SHP77 (cell line): ENCODE results near the gene LYSET.
"Not testable (repeated sequence)": the region's sequence is repeated elsewhere in the genome, so short reads cannot be mapped to it uniquely, and the experiment has no call there.

ENCODE experiments used
- DNase-seq, 2 experiments: peaks; one replicate each; lab custom pipeline; 2025; lab: John Stamatoyannopoulos, UW

Gene LYSET

DNA sequence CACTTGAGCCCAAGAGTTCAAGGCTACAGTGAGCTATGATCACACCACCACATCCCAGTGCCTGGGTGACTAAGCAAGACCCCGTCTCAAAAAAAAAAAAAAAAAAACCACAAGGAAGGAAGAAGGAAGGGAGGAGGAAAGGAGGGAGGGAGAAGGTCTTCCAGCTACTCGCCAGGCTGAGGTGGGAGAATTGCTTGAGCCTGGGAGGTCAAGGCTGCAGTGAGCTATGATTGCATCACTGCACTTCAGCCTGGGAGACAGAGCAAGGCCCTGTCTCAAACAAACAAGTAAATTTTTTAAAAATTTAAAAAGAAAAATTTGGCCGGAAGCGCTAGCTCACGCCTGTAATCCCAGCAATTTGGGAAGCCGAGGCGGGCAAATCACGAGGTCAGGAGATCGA, 16.5 kb upstream of the LYSET start:
- not testable (repeated sequence) for DNase-seq

DNA sequence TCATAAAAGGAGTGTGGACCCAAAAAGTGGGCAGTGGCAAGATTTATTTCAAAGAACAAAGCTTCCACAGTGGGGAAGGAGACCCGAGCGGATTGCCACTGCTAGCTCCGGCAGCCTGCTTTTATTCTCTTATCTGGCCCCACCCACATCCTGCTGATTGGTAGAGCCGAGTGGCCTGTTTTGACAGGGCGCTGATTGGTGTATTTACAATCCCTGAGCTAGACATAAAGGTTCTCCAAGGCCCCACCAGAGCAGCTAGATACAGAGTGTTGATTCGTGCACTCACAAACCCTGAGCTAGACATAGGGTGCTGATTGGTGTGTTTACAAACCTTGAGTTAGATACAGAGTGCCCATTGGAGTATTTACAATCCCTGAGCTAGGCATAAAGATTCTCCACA, 15.5 kb upstream of the LYSET start:
- not testable (repeated sequence) for DNase-seq

DNA sequence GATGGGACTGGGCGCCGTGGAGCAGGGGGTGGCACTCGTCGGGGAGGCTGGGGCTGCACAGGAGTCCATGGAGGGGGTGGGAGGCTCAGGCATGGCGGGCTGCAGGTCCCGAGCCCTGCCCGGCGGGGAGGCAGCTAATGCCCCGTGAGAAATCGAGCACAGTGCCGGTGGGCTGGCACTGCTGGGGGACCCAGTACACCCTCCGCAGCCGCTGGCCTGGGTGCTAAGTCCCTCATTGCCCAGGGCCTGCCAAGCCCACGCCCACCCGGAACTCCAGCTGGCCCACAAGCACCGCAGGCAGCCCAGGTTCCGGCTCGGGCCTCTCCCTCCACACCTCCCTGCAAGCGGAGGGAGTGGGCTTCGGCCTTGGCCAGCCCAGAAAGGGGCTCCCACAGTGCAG, 15.0 kb upstream of the LYSET start:
- not testable (repeated sequence) for DNase-seq

DNA sequence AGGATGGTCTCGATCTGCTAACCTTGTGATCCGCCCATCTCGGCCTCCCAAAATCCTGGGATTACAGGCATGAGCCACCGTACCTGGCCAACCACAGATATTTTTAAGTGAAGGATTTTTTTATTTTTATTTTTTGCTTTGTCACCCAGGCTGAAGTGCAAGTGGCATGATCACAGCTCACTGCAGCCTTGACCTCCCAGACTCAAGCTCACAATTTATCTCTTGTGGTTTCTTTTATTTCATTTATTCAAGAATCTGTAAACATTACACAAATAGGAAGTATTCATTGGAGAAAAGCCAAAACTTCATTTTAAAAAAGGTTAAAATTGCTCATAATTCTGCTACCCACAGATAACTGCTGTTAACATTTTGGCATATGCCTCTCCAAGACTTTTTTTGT, 13.7 kb upstream of the LYSET start:
- no peak for DNase-seq

DNA sequence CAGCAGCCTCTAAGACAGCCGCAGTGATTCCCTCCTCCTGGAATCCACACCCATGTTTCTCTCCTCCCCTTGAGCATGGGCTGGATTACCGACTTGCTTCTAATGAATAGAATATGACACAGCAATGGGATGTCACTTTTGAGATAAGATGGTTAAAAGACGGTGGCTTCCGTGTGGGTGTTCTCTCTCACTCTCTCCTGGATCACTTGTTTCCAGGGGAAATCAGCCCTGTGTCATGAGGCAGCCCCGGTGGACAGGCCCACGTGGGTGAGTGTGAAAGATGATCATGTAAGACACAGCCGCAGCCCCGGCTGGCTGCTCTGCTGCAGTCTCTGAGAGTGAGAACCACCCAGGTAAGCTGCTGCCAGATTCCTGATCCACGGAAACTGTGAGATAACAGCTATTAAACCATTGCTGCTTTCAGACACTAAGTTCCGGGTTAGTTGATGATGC, 11.1 kb upstream of the LYSET start:
- DNase-seq, result peak in 1 of 2 experiments; percentile 10

DNA sequence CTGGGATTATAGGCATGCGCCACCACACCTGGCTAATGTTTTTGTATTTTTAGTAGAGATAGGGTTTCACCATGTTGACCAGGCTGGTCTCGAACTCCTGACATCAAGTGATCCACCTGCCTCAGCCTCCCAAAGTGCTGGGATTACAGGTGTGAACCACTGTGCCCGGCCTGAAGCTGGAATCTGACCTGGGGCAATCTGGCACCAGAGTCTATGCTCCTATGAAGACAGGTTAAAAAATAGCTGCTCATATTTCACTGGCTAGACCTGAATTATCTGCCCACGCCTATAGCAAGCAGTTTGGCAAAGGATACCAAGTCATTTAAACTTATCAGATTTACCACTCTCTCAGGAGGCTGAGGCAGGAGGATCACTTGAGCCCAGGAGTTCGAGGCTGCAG, 10.4 kb upstream of the LYSET start:
- DNase-seq, result not testable (repeated sequence)

DNA sequence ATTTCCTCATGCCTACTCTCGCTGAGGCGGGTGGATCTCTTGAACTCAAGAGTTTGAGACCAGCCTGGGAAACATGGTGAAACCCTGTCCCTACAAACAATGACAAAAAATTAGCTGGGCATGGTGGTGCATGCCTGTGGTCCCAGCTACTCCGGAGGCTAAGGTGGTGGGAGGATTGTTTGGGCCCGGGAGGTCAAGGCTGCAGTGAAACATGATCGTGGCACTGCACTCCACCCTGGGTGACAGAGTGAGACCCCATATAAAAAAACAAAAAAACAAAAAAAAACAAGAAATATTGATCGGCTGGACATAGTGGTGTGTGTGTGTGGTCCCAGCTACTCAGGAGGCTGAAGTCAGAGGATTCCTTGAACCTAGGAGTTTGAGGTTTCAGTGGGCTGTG, 9.6 kb upstream of the LYSET start:
- no peak for DNase-seq

DNA sequence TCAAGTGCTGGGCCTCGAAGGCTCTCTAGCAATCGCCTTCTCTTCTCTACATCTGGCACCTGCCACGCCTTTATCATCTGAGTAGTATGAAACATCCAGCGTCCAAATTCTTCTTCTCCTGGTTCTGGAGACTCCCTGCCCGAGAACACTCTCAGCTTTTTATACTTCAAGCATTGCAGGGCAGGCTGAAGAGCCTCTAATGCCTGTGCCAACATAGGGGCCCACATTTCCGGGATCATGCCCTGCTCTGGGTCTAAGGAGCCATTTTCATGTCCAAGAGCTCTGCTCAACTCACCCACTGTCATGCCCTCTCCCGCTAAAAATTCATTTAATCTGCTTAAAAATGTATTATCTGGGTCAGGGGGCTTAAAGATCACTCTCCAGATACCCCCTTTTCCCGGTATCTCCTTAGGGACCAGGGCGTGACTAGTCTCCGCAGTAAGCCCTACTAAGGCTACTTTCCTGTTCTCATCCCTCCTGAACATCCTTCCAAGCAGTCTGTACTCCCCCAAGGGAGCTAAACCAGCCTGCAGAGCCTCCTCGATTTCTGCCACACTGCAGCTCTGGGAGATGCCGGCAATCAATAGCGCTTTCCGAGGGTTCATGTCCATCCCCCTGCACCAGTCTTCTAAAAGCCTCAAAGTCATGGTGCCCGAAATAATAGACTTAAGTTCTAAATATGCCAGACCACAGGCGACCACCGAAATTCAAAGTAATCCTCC, 1.4 kb upstream of the LYSET start:
- DNase-seq, result no peak

DNA sequence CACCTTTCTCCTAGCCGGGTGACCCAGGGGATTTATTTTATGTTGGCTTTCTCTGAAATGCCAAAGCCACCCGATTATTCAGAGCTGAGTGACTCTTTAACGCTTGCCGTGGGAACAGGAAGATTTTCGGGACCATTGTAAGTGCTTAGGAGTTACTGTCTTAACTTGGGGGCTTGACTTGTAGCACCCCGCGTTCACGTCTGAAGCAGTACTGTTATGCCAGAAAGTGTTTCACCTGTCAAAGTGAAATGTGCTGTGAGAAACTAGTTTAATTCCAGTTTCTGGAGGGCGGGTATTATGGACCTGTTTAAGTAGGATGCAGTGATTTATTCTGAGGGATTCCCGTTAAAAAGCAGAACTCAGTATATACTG, 218 bp downstream of the LYSET start:
- DNase-seq, result no peak

DNA sequence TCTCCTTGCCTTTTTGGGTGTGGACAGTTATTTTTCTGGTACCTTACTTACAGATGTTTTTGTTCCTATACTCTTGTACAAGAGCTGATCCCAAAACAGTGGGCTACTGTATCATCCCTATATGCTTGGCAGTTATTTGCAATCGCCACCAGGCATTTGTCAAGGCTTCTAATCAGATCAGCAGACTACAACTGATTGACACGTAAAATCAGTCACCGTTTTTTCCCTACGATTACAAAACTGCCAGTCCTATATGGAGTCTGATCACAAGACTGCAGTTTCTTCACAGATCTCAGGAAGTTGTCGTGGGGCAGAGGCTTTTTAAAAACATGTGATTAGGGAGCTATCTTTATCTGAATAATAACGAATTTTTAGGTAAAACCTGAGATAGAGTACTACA, 1.3 kb downstream of the LYSET start:
- DNase-seq, result no peak

DNA sequence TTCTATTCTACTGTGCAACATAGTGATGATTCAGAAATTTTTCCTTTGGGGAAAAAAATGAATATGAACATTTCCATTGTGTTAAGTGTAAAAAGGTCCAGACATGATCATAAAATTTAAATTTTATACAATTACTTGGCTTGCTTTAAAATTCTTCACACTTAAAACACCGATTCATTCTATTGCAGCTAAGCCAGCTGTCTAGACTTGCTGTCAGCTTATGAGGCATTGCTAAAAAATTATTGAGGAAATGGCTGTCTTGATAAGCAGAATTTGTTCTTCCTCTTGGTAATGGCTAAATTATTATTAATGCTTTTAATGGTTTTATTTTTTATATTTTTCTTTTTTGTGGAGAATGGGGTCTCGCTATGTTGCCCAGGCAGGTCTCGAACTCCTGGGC, 1.8 kb downstream of the LYSET start:
- DNase-seq, result no peak

DNA sequence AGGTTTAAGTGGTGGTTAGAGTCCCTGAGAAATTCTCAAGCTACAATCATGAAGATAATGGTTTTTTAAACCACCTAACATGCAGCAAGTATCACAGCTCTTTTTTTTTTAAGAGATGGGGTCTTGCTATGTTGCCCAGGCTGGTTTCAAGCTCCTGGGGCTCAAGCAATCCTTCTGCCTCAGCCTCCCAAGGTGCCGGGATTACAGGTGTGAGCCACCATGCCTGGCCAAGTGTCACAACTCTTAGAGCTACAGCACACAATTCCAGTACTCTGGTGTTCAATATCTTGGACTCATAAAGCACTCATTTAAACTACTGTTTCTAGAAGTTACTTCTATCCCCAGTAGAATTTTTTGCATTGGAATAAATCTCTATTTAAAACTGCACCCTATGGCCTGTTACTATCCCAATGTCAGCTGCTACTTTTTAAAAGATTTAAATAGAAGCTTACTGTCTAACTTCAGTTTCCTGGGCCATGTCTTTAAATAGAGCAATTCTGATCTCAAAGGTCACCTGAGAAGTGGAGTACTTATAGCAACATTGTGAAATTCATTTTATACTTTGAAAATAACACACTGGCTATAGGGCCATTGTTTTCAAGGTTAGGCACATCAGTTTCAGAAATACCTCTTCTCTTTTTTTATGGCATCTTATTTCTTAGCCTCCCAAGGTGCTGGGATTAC, 10.3 kb downstream of the LYSET start:
- DNase-seq, result no peak

DNA sequence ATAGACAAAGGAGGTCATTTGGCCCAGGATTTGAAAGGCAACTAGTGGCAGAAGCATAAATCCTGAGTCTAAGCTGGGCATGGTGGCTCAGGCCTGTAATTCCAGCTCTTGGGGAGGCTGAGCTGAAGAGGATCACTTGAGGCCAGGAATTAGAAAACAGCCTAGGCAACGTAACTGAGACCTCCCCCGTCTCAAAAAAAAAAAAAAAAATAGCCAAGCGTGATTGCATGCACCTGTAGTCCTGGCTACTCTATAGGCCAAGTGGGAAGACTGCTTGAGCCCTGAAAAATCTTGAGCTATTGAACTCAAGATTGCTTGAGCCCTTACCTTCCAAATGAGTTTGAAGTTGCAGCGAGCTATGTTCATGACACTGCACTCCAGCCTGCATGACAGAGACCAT, 13.9 kb downstream of the LYSET start:
- DNase-seq, result no peak

DNA sequence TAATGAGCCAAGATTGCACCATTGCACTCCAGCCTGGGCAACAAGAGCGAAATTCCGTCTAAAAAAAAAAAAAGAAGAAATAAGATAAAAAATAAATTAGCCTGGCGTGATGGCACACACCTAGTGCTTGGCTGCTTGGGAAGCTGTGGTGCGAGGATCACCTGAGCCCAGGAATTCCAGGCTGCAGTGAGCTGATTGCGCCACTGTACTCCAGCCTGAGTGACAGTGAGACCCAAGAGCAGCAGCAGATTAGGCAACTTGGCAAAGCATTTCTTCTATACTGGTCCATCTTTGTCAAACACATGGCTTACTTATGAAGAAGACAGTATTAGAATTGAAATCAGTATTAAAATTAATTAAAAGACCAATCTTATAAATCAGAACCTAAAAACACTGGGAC, 15.4 kb downstream of the LYSET start:
- no peak for DNase-seq

DNA sequence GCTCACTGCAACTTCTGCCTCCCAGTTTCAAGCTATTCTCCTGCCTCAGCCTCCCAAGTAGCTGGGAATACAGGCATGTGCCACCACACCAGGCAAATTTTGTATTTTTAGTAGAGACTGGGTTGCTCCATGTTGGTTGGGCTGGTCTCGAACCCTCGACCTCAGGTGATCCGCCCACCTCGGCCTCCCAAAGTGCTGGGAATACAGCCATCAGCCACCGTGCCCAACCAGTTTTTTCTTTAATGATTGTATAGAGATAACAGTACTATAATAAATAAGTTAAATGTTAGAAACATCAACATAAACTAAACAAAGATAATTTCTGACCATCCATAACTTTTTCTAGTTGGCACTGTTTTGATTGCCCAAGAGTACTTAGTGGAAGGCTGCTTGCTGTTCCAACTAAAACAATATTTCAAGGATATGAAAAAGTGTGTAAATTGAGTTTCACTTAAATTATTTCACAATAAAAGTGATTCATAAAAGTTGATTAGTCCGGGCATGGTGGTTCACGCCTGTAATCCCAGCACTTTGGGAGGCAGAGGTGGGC, 16.1 kb downstream of the LYSET start:
- DNase-seq, result no peak

DNA sequence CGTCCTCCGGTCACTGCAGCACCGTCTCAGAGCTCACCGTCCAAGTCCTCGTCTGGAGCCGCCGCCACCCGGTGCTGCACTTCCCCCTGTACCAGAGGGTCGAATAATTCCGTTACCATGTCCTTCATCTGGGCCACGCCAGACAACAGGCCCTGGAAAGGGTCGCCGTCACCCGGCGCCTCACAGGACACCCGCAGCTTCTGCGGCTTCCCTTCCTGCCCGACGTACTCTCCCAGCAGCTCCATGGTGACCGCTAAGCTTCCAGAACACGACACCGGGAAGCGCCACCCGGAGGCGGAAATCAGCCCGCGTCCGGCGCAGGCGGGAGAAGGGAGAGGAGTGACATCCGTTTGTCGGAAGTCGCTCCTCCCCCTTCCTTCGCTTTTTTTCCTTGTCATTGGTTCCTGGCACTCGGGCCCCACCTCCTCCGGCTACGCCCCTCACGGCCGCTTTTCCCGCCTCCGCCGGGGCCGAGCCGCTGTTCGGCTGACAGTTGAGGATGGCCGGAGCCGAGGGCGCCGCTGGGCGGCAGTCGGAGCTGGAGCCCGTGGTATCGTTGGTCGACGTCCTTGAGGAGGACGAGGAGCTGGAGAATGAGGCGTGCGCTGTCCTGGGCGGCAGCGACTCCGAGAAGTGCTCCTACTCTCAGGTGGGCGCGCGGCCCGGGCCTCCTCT, 21.8 kb downstream of the LYSET start, which contains the start of the genes GON7 and UBR7:
Gene GON7, minus strand, starts transcription at position 273 of the 675 bp plus-strand sequence. Its CDS starts 28 bp downstream, at position 245.
Gene UBR7, plus strand, starts transcription at position 464 of the 675 bp plus-strand sequence. Its CDS starts 36 bp downstream, at position 500.
- peak; percentile 95 to 97 for DNase-seq

DNA sequence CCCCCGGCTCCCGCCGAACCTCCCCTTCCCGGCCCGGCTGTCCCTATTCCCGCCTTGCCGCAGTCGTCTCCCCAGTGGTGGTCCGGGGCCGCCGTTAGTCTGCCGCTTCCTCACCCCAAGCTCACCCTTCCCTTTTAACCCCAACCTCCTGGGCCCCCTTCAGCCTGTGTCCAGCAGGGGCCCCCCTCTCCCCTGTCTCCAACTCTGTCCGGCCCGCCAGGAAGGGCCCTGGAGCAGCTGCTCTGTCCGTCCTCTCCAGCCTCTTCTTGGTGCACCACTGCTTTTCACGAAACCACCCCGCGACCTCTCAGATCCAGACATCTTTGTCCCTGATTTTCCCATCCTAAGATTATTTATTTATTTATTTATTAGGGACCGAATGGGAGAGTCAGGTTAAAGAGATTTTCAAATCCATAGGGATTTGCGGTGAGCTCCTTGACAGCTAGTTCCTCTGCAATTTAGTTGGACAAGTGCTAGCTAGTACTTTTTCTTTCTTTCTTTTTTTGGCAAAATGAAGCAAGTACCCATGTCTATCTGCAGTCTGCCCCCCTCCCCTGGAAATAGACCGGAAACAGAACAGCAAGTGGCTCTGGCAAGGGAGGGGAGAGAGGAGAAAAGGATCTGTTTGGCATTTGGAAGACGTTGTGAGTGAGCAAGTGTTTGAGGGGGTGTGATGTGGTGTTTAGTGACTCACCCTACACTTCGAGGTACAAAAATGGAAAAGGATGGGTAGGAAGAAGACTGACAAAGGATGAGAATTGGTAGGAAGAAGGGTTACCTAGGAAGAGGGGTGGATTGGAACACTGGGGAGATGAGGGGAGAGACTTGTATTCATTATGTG, 22.6 kb downstream of the LYSET start:
- DNase-seq, result peak; percentile 36 to 47

DNA sequence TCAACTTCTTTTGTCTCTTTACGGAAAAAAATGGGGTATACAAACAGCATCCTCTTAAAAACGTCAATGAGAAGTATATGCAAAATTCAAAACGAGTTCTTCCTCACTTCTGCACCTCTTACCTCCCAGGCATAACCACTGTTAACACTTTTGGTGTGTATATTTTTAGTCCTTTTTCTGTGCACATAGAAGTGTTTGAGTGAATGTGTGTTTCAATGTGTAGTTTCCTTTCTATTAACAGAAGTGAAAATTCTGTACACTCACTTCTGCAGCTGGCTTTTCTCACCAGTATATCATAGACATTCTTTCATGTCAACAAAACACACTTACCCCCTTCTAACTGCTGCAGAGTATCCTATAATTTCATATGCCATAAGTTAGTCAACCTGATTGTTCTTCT, 27.3 kb downstream of the LYSET start:
- DNase-seq, result no peak

DNA sequence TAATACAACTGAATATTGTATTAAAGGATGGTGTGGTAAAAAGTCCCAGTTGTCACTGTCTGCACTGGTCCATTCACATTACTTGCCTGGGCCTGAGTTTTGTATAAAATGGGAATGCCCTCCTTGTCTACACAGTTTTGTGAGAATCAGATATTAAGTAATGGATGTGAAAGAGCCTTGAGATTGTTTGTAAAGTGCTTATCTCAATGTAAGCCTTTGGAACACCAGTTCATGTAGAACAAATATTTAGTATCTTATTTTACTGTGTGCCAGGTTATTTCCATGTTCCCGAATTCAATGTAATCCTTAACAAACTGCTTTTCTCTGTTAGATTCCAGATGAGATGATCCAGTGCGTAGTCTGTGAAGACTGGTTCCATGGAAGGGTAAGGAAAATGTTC, 29.5 kb downstream of the LYSET start:
- no peak for DNase-seq

DNA sequence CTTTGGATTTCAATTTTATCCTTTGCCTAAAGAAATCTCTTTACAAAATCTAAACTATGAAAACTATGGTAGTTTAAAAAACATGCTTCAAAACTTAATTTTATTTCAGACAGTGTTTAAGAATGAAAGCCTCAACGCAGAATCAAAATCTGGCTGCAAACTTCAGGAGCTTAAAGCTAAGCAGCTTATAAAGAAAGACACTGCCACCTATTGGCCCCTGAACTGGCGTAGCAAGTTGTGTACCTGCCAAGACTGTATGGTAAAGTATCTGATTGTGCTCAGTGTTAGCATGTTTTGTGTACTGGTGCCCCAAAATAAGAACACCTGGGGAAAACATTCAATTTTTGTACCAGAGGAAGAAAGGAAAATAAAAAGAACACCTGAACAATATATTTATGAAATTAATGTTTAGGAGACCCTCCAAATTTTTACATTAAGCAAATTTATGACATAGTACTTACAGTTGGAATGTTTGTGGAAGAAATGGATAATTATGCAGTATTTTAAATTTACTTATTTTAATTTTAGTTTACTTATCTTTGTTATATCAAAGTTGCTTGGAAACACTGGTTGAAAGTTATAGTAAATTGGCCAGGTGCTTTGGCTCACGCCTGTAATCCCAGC, 34.1 kb downstream of the LYSET start:
- DNase-seq, result peak; percentile 25 to 56

DNA sequence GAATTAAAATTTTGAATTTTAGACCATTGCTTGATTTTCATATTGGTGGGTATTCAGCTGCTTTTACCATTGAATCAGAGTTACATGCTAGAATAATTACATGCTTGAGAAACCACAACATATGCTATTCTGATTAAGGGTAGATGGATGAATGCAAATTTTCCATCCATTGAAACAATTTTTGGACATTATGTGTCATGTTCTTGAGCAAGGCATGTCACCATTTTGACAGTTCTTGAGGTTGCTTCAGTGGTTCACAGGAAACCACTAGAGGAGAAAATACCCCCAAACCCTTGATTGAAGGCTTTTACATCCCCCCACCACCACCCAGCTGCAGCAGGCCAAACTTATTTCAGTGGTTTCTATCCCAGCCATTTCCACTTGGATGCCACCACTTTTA, 35.4 kb downstream of the LYSET start:
- no peak for DNase-seq
